Gastrocnemius medialis (tissue), 4 donors: ENCODE data around the gene HES7. TPM values are rescaled to one million over a fixed set of nuclear protein-coding genes. Genes with fewer than 3 reads are reported as not detected.
A peak's percentile ranks its signal among the peaks of the same experiment; 100 is the strongest.

ENCODE experiments used
- ATAC-seq, 2 donors: fragments of 150-250 bp; one replicate each; pipeline ENCODE4 v1.9.1; 2016
- DNase-seq, 2 donors: peaks; one replicate each; pipeline ENCODE4 v3.0.0-alpha.2; 2019
- H3K27ac ChIP-seq, 4 donors: fragments of 200-600 bp; sonication (generic); 1 replicate in 1 of 4; 2 replicates in 3 of 4; pipeline ENCODE4 v1.5.1; 2016 to 2018; ENCODE audit warnings: mild to moderate bottlenecking in 2 of 4, moderate library complexity in 1 of 4
- H3K27me3 ChIP-seq, 3 donors: fragments of 200-600 bp; sonication (generic) in 2 of 3; 1 replicate in 1 of 3; 2 replicates in 2 of 3; pipeline versions ENCODE4 v1.5.1 to v1.6.0; 2016 to 2019; ENCODE audit warnings: mild to moderate bottlenecking in 1 of 3, moderate library complexity in 1 of 3
- H3K36me3 ChIP-seq, 2 donors: fragments of 200-600 bp; sonication (generic) in 1 of 2; one replicate each; pipeline ENCODE4 v1.5.1; 2017 to 2018
- H3K4me1 ChIP-seq, 2 donors: fragments of 200-600 bp; sonication (generic) in 1 of 2; one replicate each; pipeline ENCODE4 v1.5.1; 2016 to 2017; ENCODE audit warnings: mild to moderate bottlenecking in 2 of 2
- H3K4me3 ChIP-seq, 4 donors: fragments of 200-600 bp; sonication (generic) in 3 of 4; 1 replicate in 1 of 4; 2 replicates in 3 of 4; pipeline ENCODE4 v1.5.1; 2016 to 2019; ENCODE audit warnings: mild to moderate bottlenecking in 2 of 4
- H3K9me3 ChIP-seq, 3 donors: fragments of 200-600 bp; sonication (generic) in 2 of 3; 1 replicate in 1 of 3; 2 replicates in 2 of 3; pipeline ENCODE4 v1.5.1; 2016 to 2019
- CTCF ChIP-seq, 5 experiments: fragments of 450-650 bp in 3 of 5; fragments of 200-600 bp in 2 of 5; sonication (generic) in 2 of 5; IDR thresholded peaks in 4 of 5; conservative IDR thresholded peaks in 1 of 5; 1 replicate in 4 of 5; 2 replicates in 1 of 5; pipeline ENCODE4 v1.5.1; 2016 to 2019; ENCODE audit warnings: antibody characterized with exemption in 5 of 5, mild to moderate bottlenecking in 3 of 5, moderate library complexity in 3 of 5
- POLR2A ChIP-seq, 2 donors: fragments of 450-650 bp; IDR thresholded peaks; one replicate each; pipeline ENCODE4 v1.6.1; 2017; ENCODE audit warnings: antibody characterized with exemption in 2 of 2, mild to moderate bottlenecking in 2 of 2, moderate library complexity in 2 of 2
- in situ Hi-C, 4 donors: fragments of 200-750 bp; cut with MboI; loops; one replicate each; pipeline versions ENCODE4 v1.15.0 to v1.8.0; 2017; ENCODE audit warnings: low sequenced_read_pairs in 4 of 4
- intact Hi-C: fragments of 100-400 bp; cut with DNase I; formaldehyde crosslinking; loops from one replicate; pipeline ENCODE4 v1.15.1; 2023; ENCODE audit warnings: low total_unique reads
- total RNA-seq, 4 donors: library from RNA; depleted of rRNA; stranded (reverse); fragments of >200 nt; gene quantifications; one replicate each; pipeline versions ENCODE4 v1.1.0 to v1.2.3, GENCODE V29; 2016

HES7 gene
- total RNA-seq, 4 donors from 2014 or later = not detected

- in situ Hi-C loops (no loop called here), intact Hi-C loops (loop anchor here (1.0 kb wide), 1 partner anchor 9 kb away; no protein-coding TSS in a partner anchor)
- DNase-seq = no peak
- peaks cover 32 to 37% of the 10 kb centered on the region in 2 donors for H3K4me1 ChIP-seq
- peaks cover 0 to 11% of the 10 kb centered on the region in 2 donors for H3K36me3 ChIP-seq
- H3K4me3 ChIP-seq = peak overlapping the region in 1 of 4 donors; percentile 74
- no peak for TF ChIP-seq CTCF (IDR thresholded peaks at IDR 0.05 in 4 of 5, conservative IDR thresholded peaks at IDR 0.05 in 1 of 5)
- no peak for TF ChIP-seq POLR2A (IDR thresholded peaks at IDR 0.05)
- H3K27ac ChIP-seq = peak overlapping the region; percentile 98 to 100 (median 99)
- no peak for ATAC-seq
- H3K9me3 ChIP-seq = no peaks in the 10 kb centered on the region
- no peaks in the 10 kb centered on the region for H3K27me3 ChIP-seq
Measured at GRCh38 chr17:8164815-8165131, 40.9 kb upstream of the HES7 start.

DNA sequence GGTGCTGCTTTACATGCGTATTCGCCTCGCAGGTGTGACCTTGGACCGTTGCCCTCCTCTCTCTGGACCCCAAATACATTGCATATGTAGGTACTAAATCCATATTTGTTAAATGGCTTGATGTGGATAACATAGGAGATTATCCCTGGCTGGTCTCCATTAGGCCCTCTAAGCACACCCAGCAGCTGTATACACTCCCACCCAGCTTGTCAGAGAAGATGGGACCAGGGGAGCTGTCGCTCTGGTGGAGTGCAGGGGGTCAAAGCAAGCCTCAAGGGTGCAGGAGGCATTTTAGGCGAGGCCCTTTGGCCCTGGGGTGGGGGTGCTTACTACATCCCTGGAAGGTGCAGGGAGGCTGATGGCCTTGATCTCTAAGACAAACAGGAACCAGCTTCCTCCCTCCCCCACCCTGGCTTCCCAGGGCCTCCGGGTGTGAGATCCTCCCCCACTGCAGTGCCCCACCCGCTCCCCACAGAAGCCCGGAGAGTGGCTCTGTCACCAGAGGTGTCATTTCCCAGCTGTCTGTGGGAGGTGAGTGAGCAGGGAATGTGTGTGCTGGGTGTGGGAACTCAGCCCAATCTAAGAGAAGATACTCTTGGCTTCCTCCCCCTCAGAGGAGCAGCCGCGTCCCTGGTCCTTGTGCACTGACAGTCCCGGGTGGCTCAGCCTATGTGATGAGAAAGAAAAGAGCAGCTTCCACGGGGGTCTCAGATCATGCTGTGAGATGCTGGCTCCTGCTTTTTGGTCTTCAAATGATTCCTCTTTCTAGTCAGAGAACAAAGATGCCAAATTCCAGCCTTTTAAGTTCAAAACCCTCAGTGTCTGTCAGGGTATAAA is 40.3 kb upstream of the HES7 start:
- Histone ChIP-seq H3K36me3 (peaks cover 0 to 17% of the 10 kb centered on the region in 2 donors), H3K27me3 (no peaks in the 10 kb centered on the region), H3K4me1 (peaks cover 32 to 37% of the 10 kb centered on the region in 2 donors), H3K9me3 (no peaks in the 10 kb centered on the region), H3K27ac (peak overlapping the region; percentile 98 to 100 (median 99)), H3K4me3 (peak overlapping the region in 3 of 4 donors; percentile 16 to 74 (median 51))
- in situ Hi-C loops = no loop called here
- peak; percentile 66 to 69 for ATAC-seq
- intact Hi-C loops = loop anchor here (1.0 to 2.0 kb wide), 2 partner anchors 9 to 59 kb away; no protein-coding TSS in a partner anchor
- peak; percentile 74 to 90 for DNase-seq
- no peak for TF ChIP-seq CTCF (IDR thresholded peaks at IDR 0.05 in 4 of 5, conservative IDR thresholded peaks at IDR 0.05 in 1 of 5)
- TF ChIP-seq POLR2A (IDR thresholded peaks at IDR 0.05) = peak; percentile 40 to 43

- peak overlapping the region; percentile 51 to 92 (median 62) for H3K4me3 ChIP-seq
- peak; percentile 17 to 21 for ATAC-seq
- TF ChIP-seq POLR2A (IDR thresholded peaks at IDR 0.05) = no peak
- TF ChIP-seq CTCF (IDR thresholded peaks at IDR 0.05 in 4 of 5, conservative IDR thresholded peaks at IDR 0.05 in 1 of 5) = no peak
- H3K27ac ChIP-seq = peak overlapping the region; percentile 98 to 100 (median 99)
- in situ Hi-C loops = no loop called here
- intact Hi-C loops = loop anchor here (2.0 kb wide), 1 partner anchor 60 kb away; no protein-coding TSS in a partner anchor
- H3K4me1 ChIP-seq = peaks cover 36 to 41% of the 10 kb centered on the region in 2 donors
- peaks cover 0 to 19% of the 10 kb centered on the region in 2 donors for H3K36me3 ChIP-seq
- peak in 1 of 2 donors; percentile 49 for DNase-seq
- no peaks in the 10 kb centered on the region for H3K9me3 ChIP-seq
- no peaks in the 10 kb centered on the region for H3K27me3 ChIP-seq
Measured at GRCh38 chr17:8162997-8163977, 39.4 kb upstream of the HES7 start.

DNA sequence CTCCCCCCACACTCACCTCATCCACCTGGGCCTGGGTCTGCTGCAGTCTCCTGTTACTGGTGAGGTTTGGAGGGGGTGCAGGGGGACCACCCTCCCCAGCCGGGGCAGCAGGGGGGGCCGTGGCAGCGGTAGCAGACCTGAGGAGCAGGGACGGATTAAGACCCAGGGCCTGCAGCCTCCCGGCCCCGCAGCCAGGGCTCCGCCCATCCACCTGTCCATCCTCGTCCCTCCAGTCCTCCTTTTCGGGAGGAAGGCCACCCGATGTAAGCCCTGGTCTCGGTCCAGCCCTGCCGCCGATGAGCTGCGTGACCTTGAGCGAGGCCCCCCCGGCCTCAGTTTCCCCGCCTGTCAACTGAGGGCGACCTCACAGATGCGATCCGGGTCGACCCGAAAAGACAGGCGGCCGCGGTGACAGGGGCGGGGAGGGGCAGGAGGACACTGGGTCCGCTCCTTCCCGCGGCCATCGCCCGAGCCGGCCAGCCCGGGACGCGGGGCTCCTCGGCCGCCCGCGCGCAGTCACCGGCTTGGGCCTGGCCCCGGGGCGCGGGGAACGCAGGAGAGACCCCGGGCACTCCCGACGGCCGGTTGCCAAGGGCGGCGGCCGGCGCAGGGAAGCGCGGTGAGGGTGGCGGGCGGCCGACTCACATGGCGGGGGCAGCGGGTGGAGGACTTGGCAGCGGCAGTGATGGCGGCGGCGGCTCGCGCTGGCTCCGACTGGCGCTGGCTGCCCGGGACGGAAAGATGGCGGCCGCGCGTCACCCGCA is 38.5 kb upstream of the HES7 start, which contains the start of gene VAMP2:
Gene VAMP2 (minus strand): TSS at position 716 of the 764 bp plus-strand sequence. CDS start 69 bp downstream, at position 647.
- in situ Hi-C loops (no loop called here), intact Hi-C loops (loop anchor here (2.0 kb wide), 1 partner anchor 60 kb away; no protein-coding TSS in a partner anchor)
- peak in 1 of 2 donors; percentile 79 for DNase-seq

More for the DNA sequence above, 38.5 kb upstream of the HES7 start, which contains the start of gene VAMP2:
- peak; percentile 50 to 55 for ATAC-seq
- Histone ChIP-seq H3K9me3 (no peaks in the 10 kb centered on the region), H3K4me3 (peak within 1 kb of the TSS; percentile 74 to 92 (median 78)), H3K27me3 (no peaks in the 10 kb centered on the region), H3K36me3 (peaks cover 0 to 19% of the 10 kb centered on the region in 2 donors), H3K27ac (peak within 1 kb of the TSS; percentile 98 to 100 (median 99)), H3K4me1 (peaks cover 38 to 49% of the 10 kb centered on the region in 2 donors)
- peak in 3 of 5 experiments; percentile 25 to 50 (median 35) for TF ChIP-seq CTCF (IDR thresholded peaks at IDR 0.05 in 4 of 5, conservative IDR thresholded peaks at IDR 0.05 in 1 of 5)
- peak; percentile 90 to 91 for TF ChIP-seq POLR2A (IDR thresholded peaks at IDR 0.05)
